Nephron (organoid): ENCODE measurements around the gene ISYNA1.

Experiments used
- H3K27ac Mint-ChIP-seq, 3 experiments: 2 replicates each; pipeline ENCODE4 v1.8.0; 2020; ENCODE audit warnings: mixed read lengths in 3 of 3, mild to moderate bottlenecking in 2 of 3, moderate library complexity in 1 of 3
- H3K27me3 Mint-ChIP-seq: 2 replicates; pipeline ENCODE4 v1.8.0; 2021; ENCODE audit warnings: low read depth, mild to moderate bottlenecking, moderate library complexity, mixed read lengths
- H3K36me3 Mint-ChIP-seq: 2 replicates; pipeline ENCODE4 v1.8.0; 2020; ENCODE audit warnings: low read depth, mixed read lengths
- H3K4me1 Mint-ChIP-seq: 2 replicates; pipeline ENCODE4 v1.8.0; 2020; ENCODE audit warnings: mixed read lengths
- H3K4me3 Mint-ChIP-seq, 3 experiments: 2 replicates each; pipeline ENCODE4 v1.8.0; 2020; ENCODE audit warnings: mild to moderate bottlenecking in 3 of 3, mixed read lengths in 3 of 3, moderate library complexity in 2 of 3
- H3K9me3 Mint-ChIP-seq: 2 replicates; pipeline ENCODE4 v1.8.0; 2020; ENCODE audit warnings: mixed read lengths
- CTCF ChIP-seq, 3 experiments: fragments of 200-600 bp; sonication (generic); IDR thresholded peaks; one replicate each; pipeline ENCODE4 v1.5.0; 2021; ENCODE audit warnings: antibody characterized with exemption in 3 of 3; ENCODE audit not compliant: unreplicated experiment in 3 of 3

Gene ISYNA1

GRCh38 chr19:18392926-18393325, 45.0 kb downstream of the ISYNA1 start:
- Mint-ChIP-seq H3K4me1 (no peaks in the 10 kb centered on the region), H3K27me3 (peaks cover 13% of the 10 kb centered on the region), H3K27ac (no peak overlapping the region), H3K4me3 (no peak overlapping the region), H3K9me3 (no peaks in the 10 kb centered on the region), H3K36me3 (no peaks in the 10 kb centered on the region)
- TF ChIP-seq CTCF (IDR thresholded peaks at IDR 0.05; ENCODE audit: unreplicated experiment in 3 of 3): no peak

- H3K27me3 Mint-ChIP-seq: peaks cover 14% of the 10 kb centered on the region
- TF ChIP-seq CTCF (IDR thresholded peaks at IDR 0.05; ENCODE audit: unreplicated experiment in 3 of 3): no peak
- no peaks in the 10 kb centered on the region for H3K4me1 Mint-ChIP-seq
- H3K4me3 Mint-ChIP-seq: no peak overlapping the region
- H3K9me3 Mint-ChIP-seq: no peaks in the 10 kb centered on the region
- no peaks in the 10 kb centered on the region for H3K36me3 Mint-ChIP-seq
- H3K27ac Mint-ChIP-seq: no peak overlapping the region
These were observed 45.5 kb downstream of the ISYNA1 start for GRCh38 chr19:18392417-18392816.

GRCh38 chr19:18391509-18392075, 46.3 kb downstream of the ISYNA1 start:
- H3K9me3 Mint-ChIP-seq: no peaks in the 10 kb centered on the region
- H3K27me3 Mint-ChIP-seq: peaks cover 17% of the 10 kb centered on the region
- no peak for TF ChIP-seq CTCF (IDR thresholded peaks at IDR 0.05; ENCODE audit: unreplicated experiment in 3 of 3)
- H3K4me1 Mint-ChIP-seq: no peaks in the 10 kb centered on the region
- no peaks in the 10 kb centered on the region for H3K36me3 Mint-ChIP-seq
- no peak overlapping the region for H3K27ac Mint-ChIP-seq
- no peak overlapping the region for H3K4me3 Mint-ChIP-seq

DNA sequence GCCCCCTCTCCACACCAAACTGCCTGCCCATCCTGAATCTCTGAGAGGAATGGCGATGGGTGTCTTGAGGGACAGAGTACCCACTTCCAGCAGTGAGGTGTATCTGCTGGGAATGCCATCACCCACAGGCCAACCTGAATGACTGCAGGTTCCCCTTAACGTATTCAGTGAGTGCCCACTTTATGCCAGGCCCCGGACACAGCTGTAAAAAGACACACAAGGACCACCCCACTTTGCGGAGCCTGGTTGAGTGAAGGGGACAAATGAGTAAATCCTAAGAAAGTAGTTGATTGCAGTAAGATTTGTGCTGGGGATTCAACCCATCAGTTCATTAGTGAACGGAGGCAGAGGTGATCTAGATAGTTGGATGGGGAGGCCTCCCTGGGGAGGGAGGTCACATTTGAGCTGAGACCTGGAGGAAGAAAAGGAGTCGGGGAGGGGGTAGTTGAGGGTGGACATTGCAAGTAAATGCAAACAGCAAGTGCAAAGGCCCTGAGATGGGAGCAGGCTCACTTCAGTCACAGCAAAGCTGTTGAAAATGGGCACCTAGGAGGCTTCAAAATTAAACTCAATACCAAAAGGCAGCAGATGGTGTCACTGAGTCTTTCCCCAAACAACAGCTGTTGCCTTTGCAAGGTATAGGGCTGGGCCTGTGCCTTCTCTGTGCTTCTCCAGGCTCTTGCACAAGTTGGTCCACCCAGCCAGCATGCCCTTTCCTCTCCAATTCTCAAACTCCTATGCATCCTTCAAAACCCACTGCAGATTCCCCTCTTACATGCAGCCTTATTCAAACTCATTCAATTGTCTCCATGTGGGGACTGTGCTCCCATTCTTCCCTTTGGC, 47.6 kb downstream of the ISYNA1 start:
- no peaks in the 10 kb centered on the region for H3K36me3 Mint-ChIP-seq
- H3K27ac Mint-ChIP-seq: no peak overlapping the region
- peaks cover 7% of the 10 kb centered on the region for H3K4me1 Mint-ChIP-seq
- H3K27me3 Mint-ChIP-seq: peaks cover 21% of the 10 kb centered on the region
- no peaks in the 10 kb centered on the region for H3K9me3 Mint-ChIP-seq
- no peak overlapping the region for H3K4me3 Mint-ChIP-seq
- no peak for TF ChIP-seq CTCF (IDR thresholded peaks at IDR 0.05; ENCODE audit: unreplicated experiment in 3 of 3)

DNA sequence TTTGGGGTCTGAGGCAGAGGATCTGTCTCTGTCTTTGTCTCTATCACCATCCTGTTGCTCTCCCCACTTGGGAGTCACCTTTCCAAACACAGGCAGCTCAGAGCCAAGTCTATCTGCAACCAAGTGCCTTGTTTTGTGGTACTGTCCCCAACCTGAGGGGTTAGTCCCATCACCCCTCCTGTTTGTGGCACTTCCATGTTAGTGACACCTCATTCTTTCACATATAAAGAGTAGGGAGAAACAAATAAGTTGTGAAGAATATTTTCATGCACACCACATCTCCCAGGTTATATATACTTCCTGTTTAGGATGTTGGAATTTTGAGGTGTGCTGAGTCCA, 48.2 kb downstream of the ISYNA1 start:
- no peak overlapping the region for H3K4me3 Mint-ChIP-seq
- H3K27ac Mint-ChIP-seq: no peak overlapping the region
- no peaks in the 10 kb centered on the region for H3K36me3 Mint-ChIP-seq
- H3K4me1 Mint-ChIP-seq: peaks cover 9% of the 10 kb centered on the region
- peaks cover 21% of the 10 kb centered on the region for H3K27me3 Mint-ChIP-seq
- no peak for TF ChIP-seq CTCF (IDR thresholded peaks at IDR 0.05; ENCODE audit: unreplicated experiment in 3 of 3)
- no peaks in the 10 kb centered on the region for H3K9me3 Mint-ChIP-seq
